Measurements from ENCODE around the gene APOO. TPM values are rescaled to one million over a fixed set of nuclear protein-coding genes. Genes with fewer than 3 reads are reported as not detected.

APOO gene
- polyA plus RNA-seq, 1 donor, result 17.2 TPM

- Histone ChIP-seq H3K27me3 (ENCODE audit: control insufficient read depth, insufficient read depth, low read length) (no peaks in the 10 kb centered on the region), H3K4me1 (ENCODE audit: control insufficient read depth, insufficient read depth, low read length) (peaks cover 34% of the 10 kb centered on the region), H3K9me3 (ENCODE audit: control insufficient read depth, low read depth, low read length) (no peaks in the 10 kb centered on the region), H3K36me3 (ENCODE audit: control insufficient read depth, insufficient read depth, low read length) (no peaks in the 10 kb centered on the region), H3K27ac (ENCODE audit: low read length) (peak overlapping the region; percentile 91), H3K4me3 (ENCODE audit: low read length) (no peak overlapping the region)
- DNase-seq, result peak; percentile 81 to 92
- no CpG with 5 or more reads among the region's 7 CpGs for WGBS (ENCODE audit: insufficient coverage, low lambda C conversion rate)
Observed at GRCh38 chrX:23844502-23845138, 63.1 kb downstream of the APOO start.

GRCh38 chrX:23841847-23842522 is 65.8 kb downstream of the APOO start:
- no peak for DNase-seq
- H3K4me3 ChIP-seq (ENCODE audit: low read length), result no peak overlapping the region
- peaks cover 34% of the 10 kb centered on the region for H3K4me1 ChIP-seq (ENCODE audit: control insufficient read depth, insufficient read depth, low read length)
- H3K9me3 ChIP-seq (ENCODE audit: control insufficient read depth, low read depth, low read length), result no peaks in the 10 kb centered on the region
- no peaks in the 10 kb centered on the region for H3K27me3 ChIP-seq (ENCODE audit: control insufficient read depth, insufficient read depth, low read length)
- no peaks in the 10 kb centered on the region for H3K36me3 ChIP-seq (ENCODE audit: control insufficient read depth, insufficient read depth, low read length)
- H3K27ac ChIP-seq (ENCODE audit: low read length), result peak overlapping the region; percentile 36
- no CpG with 5 or more reads among the region's 4 CpGs for WGBS (ENCODE audit: insufficient coverage, low lambda C conversion rate)

- Histone ChIP-seq H3K27ac (ENCODE audit: low read length) (peak overlapping the region; percentile 39), H3K9me3 (ENCODE audit: control insufficient read depth, low read depth, low read length) (no peaks in the 10 kb centered on the region), H3K4me3 (ENCODE audit: low read length) (no peak overlapping the region), H3K27me3 (ENCODE audit: control insufficient read depth, insufficient read depth, low read length) (no peaks in the 10 kb centered on the region), H3K36me3 (ENCODE audit: control insufficient read depth, insufficient read depth, low read length) (no peaks in the 10 kb centered on the region), H3K4me1 (ENCODE audit: control insufficient read depth, insufficient read depth, low read length) (peaks cover 31% of the 10 kb centered on the region)
- DNase-seq, result peak in 1 of 2 donors; percentile 28
- no CpG with 5 or more reads among the region's 3 CpGs for WGBS (ENCODE audit: insufficient coverage, low lambda C conversion rate)
Observed at GRCh38 chrX:23840674-23841073, 67.1 kb downstream of the APOO start.

GRCh38 chrX:23838953-23839352 is 68.8 kb downstream of the APOO start:
- H3K4me1 ChIP-seq (ENCODE audit: control insufficient read depth, insufficient read depth, low read length), result peaks cover 22% of the 10 kb centered on the region
- H3K4me3 ChIP-seq (ENCODE audit: low read length), result no peak overlapping the region
- no peak for DNase-seq
- no peak overlapping the region for H3K27ac ChIP-seq (ENCODE audit: low read length)
- H3K27me3 ChIP-seq (ENCODE audit: control insufficient read depth, insufficient read depth, low read length), result no peaks in the 10 kb centered on the region
- H3K9me3 ChIP-seq (ENCODE audit: control insufficient read depth, low read depth, low read length), result no peaks in the 10 kb centered on the region
- no peaks in the 10 kb centered on the region for H3K36me3 ChIP-seq (ENCODE audit: control insufficient read depth, insufficient read depth, low read length)
- WGBS (ENCODE audit: insufficient coverage, low lambda C conversion rate), result no CpG with 5 or more reads among the region's 1 CpG

- WGBS (ENCODE audit: insufficient coverage, low lambda C conversion rate), result no CpG with 5 or more reads among the region's 1 CpG
- peaks cover 6% of the 10 kb centered on the region for H3K4me1 ChIP-seq (ENCODE audit: control insufficient read depth, insufficient read depth, low read length)
- H3K9me3 ChIP-seq (ENCODE audit: control insufficient read depth, low read depth, low read length), result no peaks in the 10 kb centered on the region
- H3K27ac ChIP-seq (ENCODE audit: low read length), result no peak overlapping the region
- H3K27me3 ChIP-seq (ENCODE audit: control insufficient read depth, insufficient read depth, low read length), result no peaks in the 10 kb centered on the region
- DNase-seq, result no peak
- no peaks in the 10 kb centered on the region for H3K36me3 ChIP-seq (ENCODE audit: control insufficient read depth, insufficient read depth, low read length)
- no peak overlapping the region for H3K4me3 ChIP-seq (ENCODE audit: low read length)
Observed at GRCh38 chrX:23832721-23833120, 75.0 kb downstream of the APOO start.

GRCh38 chrX:23828881-23829280 is 78.9 kb downstream of the APOO start:
- WGBS (ENCODE audit: insufficient coverage, low lambda C conversion rate), result no CpG with 5 or more reads among the region's 5 CpGs
- Histone ChIP-seq H3K27ac (ENCODE audit: low read length) (no peak overlapping the region), H3K36me3 (ENCODE audit: control insufficient read depth, insufficient read depth, low read length) (no peaks in the 10 kb centered on the region), H3K27me3 (ENCODE audit: control insufficient read depth, insufficient read depth, low read length) (no peaks in the 10 kb centered on the region), H3K9me3 (ENCODE audit: control insufficient read depth, low read depth, low read length) (no peaks in the 10 kb centered on the region), H3K4me3 (ENCODE audit: low read length) (no peak overlapping the region), H3K4me1 (ENCODE audit: control insufficient read depth, insufficient read depth, low read length) (peaks cover 6% of the 10 kb centered on the region)
- peak in 1 of 2 donors; percentile 30 for DNase-seq

GRCh38 chrX:23826653-23827052 is 81.1 kb downstream of the APOO start:
- no peak for DNase-seq
- H3K36me3 ChIP-seq (ENCODE audit: control insufficient read depth, insufficient read depth, low read length), result no peaks in the 10 kb centered on the region
- H3K27ac ChIP-seq (ENCODE audit: low read length), result no peak overlapping the region
- H3K9me3 ChIP-seq (ENCODE audit: control insufficient read depth, low read depth, low read length), result no peaks in the 10 kb centered on the region
- peaks cover 12% of the 10 kb centered on the region for H3K4me1 ChIP-seq (ENCODE audit: control insufficient read depth, insufficient read depth, low read length)
- H3K27me3 ChIP-seq (ENCODE audit: control insufficient read depth, insufficient read depth, low read length), result no peaks in the 10 kb centered on the region
- no peak overlapping the region for H3K4me3 ChIP-seq (ENCODE audit: low read length)

GRCh38 chrX:23826216-23826615 is 81.5 kb downstream of the APOO start:
- DNase-seq, result no peak
- no CpG with 5 or more reads among the region's 3 CpGs for WGBS (ENCODE audit: insufficient coverage, low lambda C conversion rate)
- no peaks in the 10 kb centered on the region for H3K36me3 ChIP-seq (ENCODE audit: control insufficient read depth, insufficient read depth, low read length)
- H3K4me1 ChIP-seq (ENCODE audit: control insufficient read depth, insufficient read depth, low read length), result peaks cover 13% of the 10 kb centered on the region
- no peaks in the 10 kb centered on the region for H3K27me3 ChIP-seq (ENCODE audit: control insufficient read depth, insufficient read depth, low read length)
- no peaks in the 10 kb centered on the region for H3K9me3 ChIP-seq (ENCODE audit: control insufficient read depth, low read depth, low read length)
- no peak overlapping the region for H3K4me3 ChIP-seq (ENCODE audit: low read length)
- no peak overlapping the region for H3K27ac ChIP-seq (ENCODE audit: low read length)

GRCh38 chrX:23825675-23826074 is 82.1 kb downstream of the APOO start:
- DNase-seq, result no peak
- Histone ChIP-seq H3K27me3 (ENCODE audit: control insufficient read depth, insufficient read depth, low read length) (no peaks in the 10 kb centered on the region), H3K4me3 (ENCODE audit: low read length) (no peak overlapping the region), H3K9me3 (ENCODE audit: control insufficient read depth, low read depth, low read length) (no peaks in the 10 kb centered on the region), H3K36me3 (ENCODE audit: control insufficient read depth, insufficient read depth, low read length) (no peaks in the 10 kb centered on the region), H3K27ac (ENCODE audit: low read length) (no peak overlapping the region), H3K4me1 (ENCODE audit: control insufficient read depth, insufficient read depth, low read length) (peaks cover 13% of the 10 kb centered on the region)

GRCh38 chrX:23822841-23823240 is 84.9 kb downstream of the APOO start:
- H3K27ac ChIP-seq (ENCODE audit: low read length), result peak overlapping the region; percentile 70
- H3K27me3 ChIP-seq (ENCODE audit: control insufficient read depth, insufficient read depth, low read length), result no peaks in the 10 kb centered on the region
- H3K36me3 ChIP-seq (ENCODE audit: control insufficient read depth, insufficient read depth, low read length), result no peaks in the 10 kb centered on the region
- no peak overlapping the region for H3K4me3 ChIP-seq (ENCODE audit: low read length)
- peaks cover 6% of the 10 kb centered on the region for H3K4me1 ChIP-seq (ENCODE audit: control insufficient read depth, insufficient read depth, low read length)
- WGBS (ENCODE audit: insufficient coverage, low lambda C conversion rate), result no CpG with 5 or more reads among the region's 6 CpGs
- H3K9me3 ChIP-seq (ENCODE audit: control insufficient read depth, low read depth, low read length), result no peaks in the 10 kb centered on the region
- DNase-seq, result no peak

GRCh38 chrX:23822397-23822796 is 85.3 kb downstream of the APOO start:
- Histone ChIP-seq H3K27me3 (ENCODE audit: control insufficient read depth, insufficient read depth, low read length) (no peaks in the 10 kb centered on the region), H3K36me3 (ENCODE audit: control insufficient read depth, insufficient read depth, low read length) (no peaks in the 10 kb centered on the region), H3K4me3 (ENCODE audit: low read length) (no peak overlapping the region), H3K4me1 (ENCODE audit: control insufficient read depth, insufficient read depth, low read length) (peaks cover 6% of the 10 kb centered on the region), H3K27ac (ENCODE audit: low read length) (peak overlapping the region; percentile 70), H3K9me3 (ENCODE audit: control insufficient read depth, low read depth, low read length) (no peaks in the 10 kb centered on the region)
- DNase-seq, result peak; percentile 60 to 76
- no CpG with 5 or more reads among the region's 3 CpGs for WGBS (ENCODE audit: insufficient coverage, low lambda C conversion rate)

All from large intestine (tissue), 3 donors.